ENCODE data around the gene KHK.

DNA sequence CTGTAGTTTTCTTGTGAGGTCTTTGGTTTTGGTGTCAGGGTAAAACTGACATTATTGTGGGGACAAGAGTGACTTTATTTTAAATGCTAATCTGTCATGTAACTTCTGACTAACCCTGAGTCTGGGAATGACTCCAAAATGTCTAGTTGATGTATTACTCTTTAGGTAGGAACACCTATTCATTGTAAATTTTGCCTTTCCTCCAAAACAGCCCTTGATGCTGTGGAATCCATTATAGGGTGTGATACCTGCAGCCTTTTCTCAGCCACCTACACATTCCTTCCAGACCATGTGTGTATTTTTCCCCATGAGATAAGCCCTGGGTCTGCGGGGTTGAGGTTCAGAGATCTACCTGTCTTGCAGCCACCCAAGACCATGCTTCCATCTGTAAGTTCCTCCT is 56.7 kb downstream of the KHK start:
- TF ChIP-seq, protein P1, sequence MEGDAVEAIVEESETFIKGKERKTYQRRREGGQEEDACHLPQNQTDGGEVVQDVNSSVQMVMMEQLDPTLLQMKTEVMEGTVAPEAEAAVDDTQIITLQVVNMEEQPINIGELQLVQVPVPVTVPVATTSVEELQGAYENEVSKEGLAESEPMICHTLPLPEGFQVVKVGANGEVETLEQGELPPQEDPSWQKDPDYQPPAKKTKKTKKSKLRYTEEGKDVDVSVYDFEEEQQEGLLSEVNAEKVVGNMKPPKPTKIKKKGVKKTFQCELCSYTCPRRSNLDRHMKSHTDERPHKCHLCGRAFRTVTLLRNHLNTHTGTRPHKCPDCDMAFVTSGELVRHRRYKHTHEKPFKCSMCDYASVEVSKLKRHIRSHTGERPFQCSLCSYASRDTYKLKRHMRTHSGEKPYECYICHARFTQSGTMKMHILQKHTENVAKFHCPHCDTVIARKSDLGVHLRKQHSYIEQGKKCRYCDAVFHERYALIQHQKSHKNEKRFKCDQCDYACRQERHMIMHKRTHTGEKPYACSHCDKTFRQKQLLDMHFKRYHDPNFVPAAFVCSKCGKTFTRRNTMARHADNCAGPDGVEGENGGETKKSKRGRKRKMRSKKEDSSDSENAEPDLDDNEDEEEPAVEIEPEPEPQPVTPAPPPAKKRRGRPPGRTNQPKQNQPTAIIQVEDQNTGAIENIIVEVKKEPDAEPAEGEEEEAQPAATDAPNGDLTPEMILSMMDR (IDR thresholded peaks at IDR 0.05), result no peak
- TF ChIP-seq SIN3A (IDR thresholded peaks at IDR 0.05; ENCODE audit: borderline replicate concordance, low read depth, low read length) (no peak), GABPA (IDR thresholded peaks at IDR 0.05; ENCODE audit: low read depth) (no peak), RFX5 (IDR thresholded peaks at IDR 0.05; ENCODE audit: low read length) (no peak), SMC3 (IDR thresholded peaks at IDR 0.05; ENCODE audit: low read depth, low read length) (no peak), TCF12 (IDR thresholded peaks at IDR 0.05) (no peak), YY1 (IDR thresholded peaks at IDR 0.05; ENCODE audit: low read depth) (no peak), GATA2 (CRISPR knock-in tag; IDR thresholded peaks at IDR 0.05) (no peak)

Measured in SK-N-SH (cell line).